Fibroblast of mammary gland (primary cell): ENCODE data around the gene ATP6V1C2.
"Not testable (repeated sequence)": the region's sequence is repeated elsewhere in the genome, so short reads cannot be mapped to it uniquely, and the experiment has no call there.

Experiments used
- DNase-seq: peaks from one replicate; pipeline ENCODE4 v3.0.0-alpha.2; 2010; ENCODE audit warnings: low read depth
- H3K4me3 ChIP-seq: 2 replicates; pipeline ENCODE4 v1.5.1; 2011; ENCODE audit warnings: low read depth, mild to moderate bottlenecking, low read length, moderate library complexity; ENCODE audit not compliant: control insufficient read depth
- CTCF ChIP-seq: conservative IDR thresholded peaks from 2 replicates; pipeline ENCODE4 v1.5.1; 2011; ENCODE audit warnings: low read depth, low read length, inconsistent platforms; ENCODE audit not compliant: control insufficient read depth, insufficient read depth

ATP6V1C2 gene

GRCh38 chr2:10811517-10811916 is 90.1 kb downstream of the ATP6V1C2 start:
- no peak for TF ChIP-seq CTCF
- peak overlapping the region; percentile 85 for H3K4me3 ChIP-seq
- peak; percentile 18 for DNase-seq

- peak; percentile 93 for DNase-seq
These were observed 91.1 kb downstream of the ATP6V1C2 start, which contains the start of gene PDIA6 for GRCh38 chr2:10812362-10813162. TSS of gene PDIA6 (minus strand) at chr2:10812785. CDS start at chr2:10812696, 89 bp downstream.

GRCh38 chr2:10813163-10814138 is 92.0 kb downstream of the ATP6V1C2 start:
- not testable (repeated sequence) for DNase-seq
- peak overlapping the region; percentile 59 for H3K4me3 ChIP-seq

More at GRCh38 chr2:10812362-10813162, 91.1 kb downstream of the ATP6V1C2 start, which contains the start of gene PDIA6:
- no peak for TF ChIP-seq CTCF
- peak within 1 kb of the TSS; percentile 85 for H3K4me3 ChIP-seq

GRCh38 chr2:10814142-10814541 is 92.7 kb downstream of the ATP6V1C2 start:
- no peak for TF ChIP-seq CTCF
- H3K4me3 ChIP-seq = no peak overlapping the region
- DNase-seq = no peak

- DNase-seq = no peak
- no peak for TF ChIP-seq CTCF
- H3K4me3 ChIP-seq = no peak overlapping the region
These were observed 93.3 kb downstream of the ATP6V1C2 start for GRCh38 chr2:10814571-10815331.

- no peak for DNase-seq
- H3K4me3 ChIP-seq = no peak overlapping the region
- TF ChIP-seq CTCF = peak; percentile 32
These were observed 96.0 kb downstream of the ATP6V1C2 start for GRCh38 chr2:10817413-10817812.

GRCh38 chr2:10818305-10818704 is 96.9 kb downstream of the ATP6V1C2 start:
- not testable (repeated sequence) for H3K4me3 ChIP-seq, DNase-seq
